Activated T-cell treated with anti-CD3 and anti-CD28 coated beads, Interleukin-2, amount 50 U/mL, for 1 hour (primary cell): ENCODE measurements around the gene ADAM22.

Experiments
- DNase-seq: peaks from one replicate; pipeline ENCODE4 v3.0.0-alpha.2; 2020

The ADAM22 gene

DNA sequence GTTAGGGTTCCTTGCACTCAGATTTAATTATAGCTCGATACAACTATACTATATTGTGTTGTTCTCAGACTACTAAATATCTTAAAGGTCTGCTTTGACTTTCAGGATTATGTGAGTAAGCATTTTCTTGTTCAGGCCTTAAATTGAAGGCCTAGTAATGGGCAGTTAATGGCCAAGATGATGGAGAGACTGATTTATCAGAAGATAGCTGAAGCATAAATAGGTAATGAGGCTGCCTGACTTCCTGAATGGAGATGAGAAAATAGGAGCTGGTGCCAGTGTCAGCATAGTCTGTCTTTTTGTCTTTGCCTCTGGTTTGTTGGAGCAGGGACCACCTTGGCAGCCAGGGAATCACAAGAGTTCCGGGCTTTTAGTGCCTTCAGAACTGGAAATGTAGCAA, 32.2 kb downstream of the ADAM22 start:
- DNase-seq, result no peak

DNA sequence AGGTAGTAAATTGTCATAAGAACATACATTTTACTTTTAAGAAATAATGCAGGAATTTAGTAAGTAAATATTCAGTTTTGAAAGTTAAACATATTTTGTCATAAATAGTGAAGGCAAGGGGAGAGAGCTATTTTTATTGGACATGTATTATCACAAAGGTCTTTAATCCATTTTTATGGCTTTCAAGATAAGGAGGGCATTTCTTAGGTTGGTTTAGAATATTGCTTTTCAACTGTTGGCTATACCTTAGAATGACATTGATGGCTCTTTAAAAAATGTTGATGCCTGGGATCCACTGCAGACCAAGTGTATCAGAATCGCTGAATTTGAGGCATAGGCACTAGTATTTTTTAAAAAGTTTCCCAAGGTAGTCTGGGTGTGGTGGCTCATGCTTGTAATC, 34.0 kb downstream of the ADAM22 start:
- DNase-seq, result no peak

GRCh38 chr7:87982116-87982515, 48.1 kb downstream of the ADAM22 start:
- no peak for DNase-seq

DNA sequence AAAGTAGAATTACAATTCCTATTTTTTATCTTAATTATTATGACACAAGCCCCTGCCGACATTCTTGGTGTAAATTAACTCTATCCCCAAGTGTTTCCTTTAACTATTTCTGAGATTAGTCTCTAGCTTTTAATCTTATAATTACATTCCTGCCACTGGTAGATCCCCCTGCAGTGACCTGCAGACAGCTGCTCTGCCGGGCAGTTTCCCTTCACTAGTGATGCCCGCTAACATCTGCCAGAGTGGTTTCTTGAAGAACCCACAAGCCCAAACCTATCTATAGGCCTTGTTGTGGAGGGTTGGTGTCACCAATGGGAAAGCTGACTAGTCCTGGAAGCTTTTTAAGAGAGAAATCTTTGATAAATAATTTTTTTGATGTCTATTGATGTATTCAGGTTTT, 50.0 kb downstream of the ADAM22 start:
- no peak for DNase-seq

DNA sequence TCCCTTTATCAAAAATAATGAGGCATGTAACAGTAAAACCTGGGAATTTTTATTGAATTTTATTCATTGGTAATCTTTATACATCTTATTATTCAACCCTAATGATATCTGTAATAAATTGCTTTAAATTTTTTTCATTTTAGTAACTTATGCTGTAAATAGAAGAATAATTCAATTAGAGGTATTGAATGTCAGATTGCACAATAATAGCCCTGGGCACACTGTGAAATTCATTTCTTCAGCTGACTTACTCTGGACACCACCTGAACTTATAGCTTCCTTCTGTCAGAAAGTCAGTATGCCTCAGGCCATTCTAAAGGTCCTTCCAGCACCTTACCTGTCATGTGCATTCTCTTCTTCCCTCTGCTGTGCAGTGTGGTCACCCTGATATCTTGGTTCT, 59.2 kb downstream of the ADAM22 start:
- DNase-seq, result no peak

- DNase-seq, result no peak
These were observed 65.2 kb downstream of the ADAM22 start for GRCh38 chr7:87999261-87999660.

DNA sequence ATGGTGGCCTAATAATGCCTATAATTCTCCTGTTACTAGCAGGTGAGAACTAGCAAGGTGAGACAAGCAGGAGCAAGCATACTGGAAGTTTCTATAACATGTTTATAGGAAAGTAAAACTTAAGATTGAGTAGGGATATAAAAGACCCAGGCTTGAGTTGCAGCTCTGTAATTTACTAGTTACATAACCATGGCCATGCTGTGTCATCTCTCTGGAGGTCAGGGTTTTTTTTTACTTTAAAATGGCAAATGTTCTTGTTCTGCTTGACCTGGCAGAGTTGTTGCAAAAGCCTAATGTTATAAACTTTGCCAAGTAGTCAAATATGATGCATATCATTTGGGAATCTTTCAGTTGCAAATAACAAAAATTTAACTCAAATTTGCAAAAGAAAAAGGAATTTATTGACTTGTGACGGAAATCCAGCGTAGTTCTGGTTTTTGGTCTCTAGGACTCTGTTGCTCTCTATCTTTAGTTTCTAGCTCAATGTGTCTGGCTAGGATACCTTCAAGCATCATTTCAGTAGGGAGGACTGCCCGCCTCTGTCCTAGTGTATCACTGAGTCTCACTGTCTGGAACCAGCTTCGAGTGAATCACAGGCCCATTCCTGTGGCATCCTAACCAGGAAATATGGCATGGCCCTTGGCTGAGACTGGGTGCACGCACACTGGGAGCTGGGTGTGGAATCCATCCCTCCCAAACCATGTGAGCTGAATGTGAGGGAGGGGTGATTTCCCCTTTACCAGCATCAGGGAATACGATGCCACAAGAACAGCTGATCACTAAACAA, 67.9 kb downstream of the ADAM22 start:
- DNase-seq, result no peak

- no peak for DNase-seq
These were observed 68.6 kb downstream of the ADAM22 start for GRCh38 chr7:88002617-88003016.

DNA sequence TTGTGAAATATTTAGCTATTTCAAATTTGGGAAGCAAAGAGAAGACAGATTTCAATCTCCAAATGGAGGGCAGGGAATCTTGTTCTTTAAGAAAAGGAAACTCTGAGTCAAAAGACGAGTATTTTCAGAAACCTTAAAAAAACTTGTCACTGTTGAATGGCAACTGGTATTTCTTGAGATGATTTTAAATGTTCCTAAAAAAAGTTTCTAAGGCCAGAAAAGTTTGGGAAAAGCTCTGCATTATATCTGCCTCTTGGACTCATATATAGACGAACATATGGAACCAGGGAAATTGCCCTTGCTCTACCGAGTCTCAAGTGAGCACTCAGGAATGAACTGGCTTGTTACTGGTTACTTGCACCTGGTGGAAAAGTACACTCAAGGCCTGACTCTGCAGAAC, 69.5 kb downstream of the ADAM22 start:
- no peak for DNase-seq

GRCh38 chr7:88005191-88005590, 71.1 kb downstream of the ADAM22 start:
- no peak for DNase-seq

- DNase-seq, result no peak
These were observed 75.6 kb downstream of the ADAM22 start for GRCh38 chr7:88009651-88010050.

DNA sequence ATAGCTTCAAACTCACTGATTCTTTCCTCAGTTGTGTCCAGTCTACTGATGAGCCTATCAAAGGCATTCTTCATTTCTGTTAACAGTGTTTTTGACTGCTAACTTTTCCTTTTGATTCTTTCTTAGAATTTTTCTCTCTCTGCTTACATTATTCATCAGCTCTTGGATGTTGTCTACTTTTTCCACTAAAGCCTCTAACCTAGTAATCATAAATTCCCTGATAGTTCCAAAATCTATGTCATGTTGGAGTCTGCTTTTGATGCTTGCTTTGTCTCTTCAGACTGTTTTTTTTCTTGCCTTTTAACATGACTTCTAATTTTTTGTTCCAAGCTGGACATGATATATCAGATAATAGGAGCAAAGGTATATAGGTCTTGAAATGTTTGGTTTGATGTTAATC, 78.0 kb downstream of the ADAM22 start:
- DNase-seq, result no peak

DNA sequence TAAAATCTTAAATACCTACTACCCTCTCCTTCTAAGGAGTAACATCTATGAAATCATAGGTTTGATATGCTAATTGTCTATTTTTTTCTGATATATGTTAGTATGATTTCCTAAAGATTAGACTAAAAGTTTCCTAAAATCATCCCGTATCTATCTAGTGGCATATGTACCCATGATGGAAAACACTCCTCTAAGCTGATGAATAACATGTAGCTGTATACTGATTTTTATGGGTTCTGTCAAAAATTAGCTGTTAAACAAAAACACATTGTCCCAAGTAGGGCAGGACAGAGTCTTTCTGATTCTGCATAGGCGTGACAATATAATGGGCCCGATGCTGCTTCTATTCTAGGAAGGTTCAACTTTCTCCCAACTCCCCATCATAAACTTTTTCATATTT, 79.9 kb downstream of the ADAM22 start:
- no peak for DNase-seq

GRCh38 chr7:88014581-88014980, 80.5 kb downstream of the ADAM22 start:
- DNase-seq, result no peak

DNA sequence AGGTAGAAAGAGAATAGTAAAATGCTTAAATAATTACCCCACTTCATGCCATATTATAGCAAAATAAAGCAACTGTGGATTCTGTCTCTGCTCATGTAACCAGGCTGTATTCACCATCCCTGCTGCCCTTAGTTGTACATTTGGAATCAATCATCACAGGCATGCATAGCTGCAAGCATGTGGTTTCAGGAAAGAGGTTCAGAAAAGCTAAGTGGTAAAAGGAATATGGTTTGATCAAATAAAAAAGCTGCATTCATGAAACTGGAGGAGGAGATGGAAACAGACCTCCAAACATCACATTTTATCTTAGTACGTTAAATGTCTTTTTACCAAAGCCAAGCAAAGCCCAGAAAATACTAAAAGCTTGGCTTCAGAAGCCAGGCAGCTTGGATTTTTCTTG, 81.3 kb downstream of the ADAM22 start:
- no peak for DNase-seq

GRCh38 chr7:88018501-88018900, 84.5 kb downstream of the ADAM22 start:
- no peak for DNase-seq

DNA sequence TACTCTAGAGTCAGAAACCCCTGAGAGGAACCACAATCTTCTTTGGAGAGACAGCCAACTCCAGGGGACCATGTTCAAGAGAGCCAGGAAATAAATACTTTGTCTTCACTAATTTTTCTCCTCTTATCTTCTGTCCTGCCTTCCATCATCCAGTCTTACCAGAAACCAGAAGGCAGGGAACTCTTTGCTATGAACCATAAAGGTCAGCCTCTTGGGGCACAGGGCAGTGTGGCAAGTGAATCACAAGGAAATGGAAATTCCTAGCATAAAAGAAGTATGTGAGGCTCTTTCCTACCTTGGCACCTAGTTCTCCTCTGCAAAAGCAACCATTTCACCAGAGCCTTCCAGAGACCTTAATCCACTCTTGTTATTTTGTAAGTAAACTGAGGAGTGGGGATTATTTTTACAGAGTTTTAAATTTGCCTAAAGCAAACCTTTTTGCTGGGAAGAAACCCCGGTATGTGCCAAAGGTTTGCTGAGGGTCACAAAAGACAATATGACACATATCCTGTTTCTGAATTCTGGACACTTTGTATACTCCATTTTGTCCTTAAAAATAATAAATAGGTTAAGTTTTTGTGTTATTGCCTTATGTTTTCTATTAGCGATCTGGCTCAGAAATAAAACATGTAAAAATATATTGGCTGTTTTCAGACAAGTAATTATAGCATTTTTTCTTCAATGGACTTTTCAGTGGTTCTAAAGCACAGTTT, 87.1 kb downstream of the ADAM22 start:
- no peak for DNase-seq

DNA sequence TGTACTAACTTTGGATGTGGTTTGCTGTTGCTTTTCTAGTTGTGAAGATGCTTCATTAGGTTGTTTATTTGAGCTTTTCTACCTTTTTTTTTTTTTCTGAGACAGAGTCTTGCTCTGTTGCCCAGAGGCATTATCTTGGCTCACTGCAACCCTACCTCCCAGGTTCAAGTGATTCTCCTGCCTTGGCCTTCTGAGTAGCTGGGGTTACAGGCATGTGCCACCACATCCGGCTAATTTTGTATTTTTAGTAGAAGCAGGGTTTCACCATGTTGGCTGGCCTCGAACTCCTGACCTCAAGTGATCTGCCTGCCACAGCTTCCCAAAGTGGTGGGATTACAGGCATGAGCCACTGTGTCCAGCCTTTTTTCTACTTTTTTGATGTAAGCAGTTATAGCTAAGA, 93.7 kb downstream of the ADAM22 start:
- DNase-seq, result no peak

- no peak for DNase-seq
These were observed 100.1 kb downstream of the ADAM22 start for GRCh38 chr7:88034083-88034695.

DNA sequence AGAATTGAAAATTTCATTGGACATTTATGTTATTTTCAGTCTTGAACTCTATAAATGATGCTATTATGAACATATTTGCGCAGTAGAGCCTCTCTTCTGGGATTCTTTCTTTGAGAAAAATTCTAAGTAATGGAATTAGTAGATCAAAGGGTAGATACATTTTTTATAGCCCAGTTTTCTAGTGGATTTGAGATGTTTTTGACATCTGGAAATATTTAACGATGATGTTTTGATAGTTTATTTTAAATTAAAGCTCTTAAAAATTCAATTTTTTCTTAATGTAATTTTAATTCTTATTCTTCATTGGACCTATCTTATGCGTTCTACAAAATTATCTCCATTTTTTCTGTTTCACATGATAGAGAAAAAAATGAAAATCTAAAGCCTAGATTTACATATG, 103.0 kb downstream of the ADAM22 start:
- no peak for DNase-seq

GRCh38 chr7:88040694-88041093, 106.6 kb downstream of the ADAM22 start:
- no peak for DNase-seq

DNA sequence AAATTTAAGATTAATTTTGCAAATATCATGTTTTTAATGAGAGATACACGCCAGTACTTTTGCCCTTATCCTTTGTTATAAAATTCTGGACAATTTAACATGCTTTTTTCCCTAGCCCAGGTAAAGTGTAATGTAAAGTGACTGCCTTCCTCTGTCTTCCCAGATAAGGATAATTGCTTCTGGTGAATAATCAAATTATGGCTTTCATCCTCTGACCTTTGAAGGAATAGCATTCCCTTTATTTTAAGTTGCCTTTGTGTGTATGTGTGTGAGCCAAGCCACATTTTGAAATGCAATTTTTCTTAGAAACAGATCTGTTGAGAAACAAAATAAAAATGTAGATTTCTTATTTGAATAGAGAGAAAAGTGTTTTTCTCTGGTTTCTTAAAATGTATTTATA, 107.5 kb downstream of the ADAM22 start:
- no peak for DNase-seq

DNA sequence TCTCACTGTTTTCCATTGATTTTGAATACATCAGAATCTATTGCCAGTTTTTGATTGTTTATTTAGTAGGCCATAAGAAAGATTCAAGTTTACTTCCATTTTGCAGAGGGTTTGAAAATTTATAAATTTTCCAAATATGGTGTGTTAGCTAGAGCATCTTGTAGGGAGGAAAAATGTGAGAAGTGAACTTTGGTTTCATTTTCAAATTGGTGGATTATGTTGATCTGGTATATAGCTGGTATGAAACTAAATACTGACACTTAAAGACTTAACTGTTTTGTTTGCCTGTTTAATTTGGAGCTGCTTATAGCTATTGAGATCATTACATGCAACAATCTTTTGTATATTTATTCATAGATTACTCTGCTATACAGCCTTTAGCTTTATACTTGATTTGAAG, 108.1 kb downstream of the ADAM22 start:
- no peak for DNase-seq

- no peak for DNase-seq
These were observed 108.8 kb downstream of the ADAM22 start for GRCh38 chr7:88042803-88043202.
